SKM-1 (cell line): ENCODE results near the gene PSMC3.

Experiments used
- DNase-seq: peaks from one replicate; lab custom pipeline; 2025; ENCODE audit not compliant: unreplicated experiment; lab: John Stamatoyannopoulos, UW

The PSMC3 gene

DNA sequence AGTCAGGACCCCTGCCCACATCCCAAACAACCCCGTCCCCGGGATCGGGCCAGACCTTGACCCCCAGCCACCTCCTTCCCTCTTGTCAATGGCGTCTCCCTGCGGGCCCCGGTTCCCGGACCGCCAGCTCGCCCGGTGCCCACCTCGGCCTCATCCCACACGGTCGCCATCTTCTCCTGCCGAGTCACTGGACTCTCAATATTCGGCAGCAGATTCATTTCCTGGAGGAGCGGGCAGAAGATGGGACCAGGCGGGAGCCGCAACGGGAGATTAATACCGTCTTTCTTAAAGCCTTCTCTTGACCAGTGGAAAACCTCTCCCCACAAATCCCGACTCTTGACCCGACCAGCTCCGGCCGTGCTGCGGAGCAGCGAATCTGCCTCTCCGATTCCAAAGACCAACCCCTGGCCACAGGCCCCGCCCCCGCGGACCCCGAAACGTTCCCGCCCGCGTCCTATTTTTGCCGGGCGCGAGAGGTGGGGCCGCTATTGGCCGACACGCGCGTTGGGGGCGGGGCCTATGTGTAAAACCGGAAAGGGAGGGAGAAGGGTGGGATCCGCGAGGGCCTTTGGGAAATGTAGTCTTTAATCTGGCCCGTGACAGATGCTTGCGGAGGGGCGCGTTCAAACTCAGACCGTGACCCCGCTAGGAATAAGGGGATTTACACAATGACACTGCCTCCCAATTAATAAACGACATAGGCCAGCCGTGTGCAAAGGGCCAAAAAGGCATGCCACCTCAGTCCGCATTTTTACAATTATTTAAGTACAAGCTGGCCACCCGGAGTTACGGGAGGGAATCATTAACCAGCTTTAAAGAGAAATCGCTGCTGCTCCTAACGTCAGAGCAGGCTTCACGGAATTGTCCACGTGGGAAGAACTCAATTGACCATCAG, at the start of gene PSMC3:
PSMC3 (minus strand) TSS at position 378 of the 895 bp plus-strand sequence; CDS start at position 218, 160 bp downstream.
- peak; percentile 92 for DNase-seq

DNA sequence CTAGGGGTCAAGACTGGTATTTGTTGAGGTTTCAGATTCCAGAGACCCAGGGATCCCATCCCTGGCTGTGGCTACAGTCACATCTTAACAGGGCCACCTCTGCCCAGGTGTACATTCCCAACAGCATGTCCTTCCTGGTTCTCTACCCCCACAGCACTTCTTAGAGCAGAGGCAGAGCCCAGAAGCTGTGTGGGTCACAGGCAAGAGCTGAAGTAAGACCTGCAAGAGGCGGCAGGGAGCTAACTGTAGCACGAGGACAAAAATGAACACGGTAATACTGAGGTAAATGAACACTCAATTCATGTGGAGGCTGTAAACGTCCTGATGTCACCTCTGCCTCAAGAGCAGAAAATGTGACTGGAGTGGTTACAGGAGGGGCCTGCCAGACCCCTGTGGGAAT, 44.4 kb upstream of the PSMC3 start:
- DNase-seq, result no peak

DNA sequence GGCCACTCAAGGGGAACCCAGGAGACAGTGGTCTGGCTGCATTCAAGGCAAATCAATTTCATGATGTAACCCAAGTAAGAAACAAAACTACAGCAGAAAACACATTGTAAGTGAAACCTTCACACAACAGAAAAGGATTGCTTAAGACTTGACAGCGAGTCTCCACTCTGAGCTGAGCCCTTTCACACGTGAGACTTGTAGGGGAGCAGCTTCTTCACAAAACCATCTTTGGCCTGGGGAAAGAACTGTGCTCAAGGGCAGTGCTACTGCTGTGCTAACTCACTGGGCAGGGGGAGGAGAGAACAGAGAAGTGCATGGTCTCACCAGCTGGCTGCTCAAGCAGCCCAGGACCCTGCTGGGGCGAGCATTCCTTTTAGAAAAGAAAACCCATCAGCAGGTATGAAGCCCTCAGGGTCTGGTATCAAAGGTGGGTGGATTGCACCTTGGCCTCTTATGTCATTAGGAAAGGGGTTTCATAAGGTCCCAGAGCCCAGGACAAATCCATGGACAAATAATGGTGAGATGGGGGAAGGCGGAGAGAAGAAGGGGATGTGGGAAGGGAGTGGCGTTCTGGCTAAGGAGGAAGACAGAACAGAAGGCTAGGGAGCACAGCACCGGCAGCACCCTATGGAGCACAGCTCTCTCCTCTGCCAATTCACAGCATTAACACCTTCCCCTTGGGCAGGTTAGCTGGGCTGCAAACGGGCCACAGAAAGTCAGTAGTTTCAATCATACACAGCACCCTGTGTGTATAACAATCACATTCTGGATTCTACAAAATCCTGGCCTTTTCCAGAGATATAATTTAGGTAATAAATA, 43.3 kb upstream of the PSMC3 start:
- no peak for DNase-seq

DNA sequence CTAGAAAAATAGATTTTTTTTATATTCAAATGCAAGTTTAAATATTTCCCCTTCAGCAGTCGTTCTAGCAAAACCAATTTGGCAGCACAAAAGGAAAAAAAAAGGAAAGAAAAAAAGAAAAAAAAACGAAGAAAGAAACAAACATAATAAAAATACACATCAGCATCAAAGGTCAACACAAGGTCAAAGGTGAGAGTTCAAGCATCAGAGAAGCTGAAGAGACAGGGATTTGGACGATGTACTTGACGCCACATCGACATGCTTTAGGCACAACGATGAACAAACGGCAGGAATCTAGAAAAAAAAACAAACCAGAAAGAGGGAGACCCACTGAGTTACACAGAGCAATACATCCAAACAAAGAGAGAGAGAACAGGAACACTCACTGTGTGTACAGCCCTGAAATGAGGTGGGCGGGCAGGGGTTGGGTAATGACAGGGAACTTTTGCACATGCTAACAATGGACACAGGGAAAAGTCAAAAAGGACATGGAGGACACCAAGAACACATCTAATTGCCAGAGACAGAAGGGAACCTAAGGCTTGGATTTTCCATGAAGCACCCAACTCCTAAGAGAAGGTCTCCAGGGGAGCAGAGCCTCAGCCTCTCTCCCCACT, 42.5 kb upstream of the PSMC3 start:
- no peak for DNase-seq

DNA sequence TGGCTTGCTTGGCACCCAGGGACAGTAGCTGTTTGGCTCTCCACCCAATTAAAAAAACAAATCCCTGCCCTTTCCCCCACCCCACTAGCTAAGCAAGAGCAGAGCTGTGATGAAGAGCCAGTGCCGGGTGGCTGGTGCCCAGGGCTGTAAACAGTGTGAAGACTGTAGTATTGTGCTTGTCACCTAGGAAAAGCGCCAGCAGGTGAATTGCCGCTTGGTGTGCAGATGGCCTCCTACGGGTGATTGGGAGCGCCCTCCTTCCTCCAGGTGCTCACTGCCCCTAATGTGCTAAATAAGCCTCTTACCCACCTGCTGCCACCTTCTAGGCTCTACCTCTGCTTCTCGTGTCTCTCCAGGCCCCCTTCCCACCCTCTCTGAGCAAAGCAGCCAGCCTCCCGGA, 41.1 kb upstream of the PSMC3 start:
- no peak for DNase-seq

DNA sequence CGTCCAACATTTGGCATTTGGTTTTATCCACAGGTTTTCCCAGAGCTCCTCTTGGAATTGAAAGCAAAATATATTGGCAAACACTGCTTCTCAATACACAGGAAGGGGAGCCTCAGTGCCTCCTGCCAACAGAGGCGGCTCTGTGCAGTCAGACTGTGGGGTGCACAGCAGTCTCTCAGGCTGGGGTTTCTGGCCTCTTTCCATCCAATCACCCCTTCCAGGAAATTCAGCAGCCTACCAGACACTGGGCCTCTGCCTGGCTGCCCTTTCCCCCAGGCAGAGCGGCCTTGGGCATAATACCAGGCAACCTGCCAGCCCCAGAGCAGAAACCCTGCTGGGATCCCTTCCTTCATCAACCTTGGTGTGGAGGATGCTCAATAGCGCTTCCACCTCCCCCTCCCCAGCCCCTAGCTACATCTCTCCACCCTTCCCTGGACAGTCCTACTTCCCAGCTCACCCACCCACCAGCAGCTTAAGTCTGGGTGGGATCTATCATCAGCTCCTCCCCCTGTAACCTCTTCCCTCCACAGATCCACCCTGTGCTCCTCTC, 40.5 kb upstream of the PSMC3 start:
- DNase-seq, result no peak

DNA sequence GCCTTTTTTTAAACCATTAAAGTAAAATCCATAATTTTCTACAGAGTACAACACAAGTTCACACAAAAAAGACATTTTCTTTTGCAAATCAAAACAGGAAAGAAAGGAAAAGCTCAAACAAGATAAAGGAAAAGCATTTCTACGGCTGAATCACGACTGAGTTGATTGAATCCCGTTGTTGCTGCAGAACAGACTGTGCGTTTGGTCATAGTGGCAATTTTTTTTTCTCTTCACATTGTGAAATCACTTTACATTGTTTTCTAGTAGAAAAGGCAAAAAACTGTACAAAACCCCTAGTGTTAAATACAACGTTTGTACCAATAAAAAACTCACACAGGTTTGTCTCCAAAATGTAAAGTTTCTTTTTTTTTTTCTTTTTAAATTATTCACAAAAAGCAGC, 40.0 kb upstream of the PSMC3 start:
- no peak for DNase-seq

DNA sequence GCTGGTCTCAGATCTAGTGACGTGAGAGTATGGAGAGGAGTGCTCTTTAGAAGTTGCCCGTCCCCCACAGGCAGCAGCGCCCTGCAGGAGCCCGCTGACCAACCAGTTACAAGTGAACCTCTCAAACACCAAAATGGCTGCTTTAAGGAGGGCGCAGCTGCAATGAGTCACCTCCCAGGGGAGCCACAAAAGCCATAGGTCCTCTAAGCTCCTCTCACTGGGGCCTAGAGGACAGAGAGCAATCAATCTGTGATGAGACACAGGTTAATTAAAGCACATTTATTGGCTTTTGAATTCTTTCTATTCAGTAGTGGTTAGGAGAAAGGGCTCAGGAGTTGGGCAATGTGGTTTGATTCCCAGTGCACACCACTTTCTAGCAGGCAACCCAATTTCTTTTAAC, 38.2 kb upstream of the PSMC3 start:
- no peak for DNase-seq

DNA sequence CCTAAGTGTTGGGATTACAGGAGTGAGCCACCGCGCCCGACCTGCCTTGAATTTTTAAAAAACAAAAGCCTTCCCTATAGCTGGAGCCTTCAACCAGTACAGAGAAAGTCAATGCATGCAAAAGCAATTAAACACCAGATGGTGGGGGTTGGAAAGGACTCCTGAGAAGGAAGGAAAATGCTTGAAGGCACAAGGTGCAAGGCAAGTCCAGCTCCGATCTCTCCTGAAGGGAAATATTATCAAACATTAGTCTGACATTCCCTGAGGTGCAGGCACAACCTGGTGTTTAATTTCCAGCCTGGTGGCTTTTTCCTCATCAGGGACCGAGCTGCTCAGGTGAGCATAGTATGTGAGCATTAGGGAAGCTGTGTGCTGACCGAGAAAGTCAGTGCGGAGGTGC, 35.6 kb upstream of the PSMC3 start:
- DNase-seq, result no peak

DNA sequence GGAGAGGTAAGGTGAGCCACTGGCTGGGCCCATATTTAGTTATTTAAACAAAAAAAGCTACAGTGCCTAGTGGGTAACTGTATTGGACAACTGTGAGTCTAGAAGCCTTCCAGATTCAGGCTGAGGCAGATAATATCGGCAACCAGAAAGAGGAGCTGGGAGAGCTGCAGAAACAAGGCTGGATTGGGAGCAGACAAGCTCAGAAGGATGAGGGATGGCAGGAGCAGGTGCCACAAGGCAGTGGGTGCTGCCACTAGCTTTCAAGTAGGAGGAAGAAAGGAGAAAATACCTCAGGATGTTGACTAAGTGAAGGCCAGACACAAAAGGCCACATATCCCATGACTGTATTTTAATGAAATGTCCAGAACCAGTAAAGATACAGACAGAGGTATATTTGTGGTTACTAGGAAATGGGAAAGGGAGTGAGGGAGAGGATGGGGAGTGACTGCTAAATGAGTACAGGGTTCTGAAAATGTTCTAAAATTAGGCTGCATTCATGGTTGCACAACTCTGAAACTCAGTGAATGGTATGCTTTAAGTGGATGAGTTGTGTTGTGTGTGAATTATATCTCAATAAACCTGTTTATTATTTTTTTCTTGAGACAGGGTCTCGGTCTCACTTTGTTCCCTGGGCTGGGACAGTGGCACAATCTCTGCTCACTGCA, 34.5 kb upstream of the PSMC3 start:
- DNase-seq, result no peak

DNA sequence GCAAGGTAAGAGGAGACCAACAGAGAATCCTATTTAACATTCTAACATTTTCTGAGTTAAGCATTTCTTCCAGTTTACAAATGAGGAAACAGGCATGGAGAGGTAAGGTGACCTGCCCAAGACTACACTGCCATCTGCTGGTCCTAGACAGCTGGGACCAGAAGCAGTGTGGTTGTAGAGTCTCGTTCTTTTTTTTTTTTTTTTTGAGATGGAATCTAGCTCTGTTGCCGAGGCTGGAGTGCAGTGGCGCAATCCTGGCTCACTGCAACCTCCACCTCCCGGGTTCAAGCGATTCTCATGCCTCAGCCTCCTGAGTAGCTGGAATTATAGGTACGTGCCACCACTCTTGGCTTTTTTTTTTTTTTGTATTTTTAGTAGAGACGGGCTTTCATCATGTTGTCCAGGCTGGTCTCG, 28.0 kb upstream of the PSMC3 start:
- peak; percentile 77 for DNase-seq

DNA sequence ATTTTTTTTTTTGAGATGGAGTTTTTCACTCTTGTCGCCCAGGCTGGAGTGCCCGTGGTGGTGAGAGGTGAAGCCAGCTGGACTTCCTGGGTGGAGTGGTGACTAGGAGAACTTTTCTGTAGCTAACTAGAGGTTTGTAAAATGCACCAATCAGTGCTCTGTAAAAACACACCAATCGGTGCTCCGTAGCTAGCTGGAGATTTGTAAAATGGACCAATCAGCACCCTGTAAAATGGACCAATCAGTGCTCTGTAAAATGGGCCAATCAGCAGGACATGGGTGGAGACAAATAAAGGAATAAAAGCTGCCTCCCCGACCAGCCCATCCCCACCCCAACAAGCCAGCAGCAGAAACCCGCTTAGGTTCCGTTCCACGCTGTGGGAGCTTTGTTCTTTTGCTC, 27.1 kb upstream of the PSMC3 start:
- DNase-seq, result no peak

DNA sequence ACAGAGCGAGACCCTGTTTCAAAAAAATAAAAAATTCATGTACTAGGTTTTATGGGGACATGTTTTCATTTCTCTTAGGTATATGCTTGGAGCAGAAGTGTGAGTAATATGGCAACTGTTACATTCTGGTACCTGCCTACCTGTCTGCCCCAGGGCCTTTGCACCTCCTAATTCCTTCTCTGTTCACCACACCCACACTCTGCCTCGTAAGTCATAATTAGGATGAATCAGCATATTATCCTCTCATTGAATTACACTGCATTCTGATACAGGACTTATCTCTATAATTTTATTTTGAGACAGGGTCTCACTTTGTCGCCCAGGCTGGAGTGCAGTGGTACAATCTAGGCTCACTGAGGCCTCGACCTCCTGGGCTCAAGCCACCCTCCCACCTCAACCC, 25.8 kb upstream of the PSMC3 start:
- no peak for DNase-seq

DNA sequence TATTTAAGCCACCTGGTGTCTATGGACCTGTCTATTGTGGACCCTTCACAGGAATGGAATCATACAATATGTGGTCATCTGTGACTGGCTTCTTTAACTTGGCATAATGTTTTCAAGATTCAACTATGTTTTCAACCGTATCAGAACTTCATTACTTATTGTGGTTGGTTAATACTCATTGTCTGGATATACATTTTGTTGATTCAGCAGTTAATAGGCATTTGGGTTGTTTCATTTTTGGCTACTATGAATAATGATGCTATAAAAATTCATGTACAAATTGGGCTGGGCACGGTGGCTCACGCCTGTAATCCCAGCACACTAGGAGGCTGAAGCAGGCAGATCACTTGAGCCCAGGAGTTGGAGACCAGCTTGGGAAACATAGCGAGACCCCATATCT, 25.2 kb upstream of the PSMC3 start:
- no peak for DNase-seq

DNA sequence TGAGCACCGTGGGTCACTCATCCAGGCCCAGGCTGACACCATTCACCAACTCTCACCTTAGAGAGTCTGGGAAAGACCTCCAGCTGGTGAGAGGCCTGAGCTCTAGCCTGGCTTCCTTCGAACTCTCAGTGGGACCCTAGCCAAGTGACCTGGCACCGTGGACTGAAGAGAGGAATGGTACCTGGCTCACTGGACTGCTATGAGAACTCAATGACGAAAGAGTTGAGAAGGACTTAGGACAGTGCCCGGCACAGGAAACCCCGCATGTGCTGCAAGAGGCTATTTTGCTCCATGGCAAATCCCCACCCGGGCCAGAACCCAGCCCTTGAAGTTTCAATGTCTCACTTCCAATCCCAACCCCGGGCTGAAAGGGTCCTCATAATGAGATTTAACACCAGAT, 23.3 kb upstream of the PSMC3 start:
- DNase-seq, result no peak

DNA sequence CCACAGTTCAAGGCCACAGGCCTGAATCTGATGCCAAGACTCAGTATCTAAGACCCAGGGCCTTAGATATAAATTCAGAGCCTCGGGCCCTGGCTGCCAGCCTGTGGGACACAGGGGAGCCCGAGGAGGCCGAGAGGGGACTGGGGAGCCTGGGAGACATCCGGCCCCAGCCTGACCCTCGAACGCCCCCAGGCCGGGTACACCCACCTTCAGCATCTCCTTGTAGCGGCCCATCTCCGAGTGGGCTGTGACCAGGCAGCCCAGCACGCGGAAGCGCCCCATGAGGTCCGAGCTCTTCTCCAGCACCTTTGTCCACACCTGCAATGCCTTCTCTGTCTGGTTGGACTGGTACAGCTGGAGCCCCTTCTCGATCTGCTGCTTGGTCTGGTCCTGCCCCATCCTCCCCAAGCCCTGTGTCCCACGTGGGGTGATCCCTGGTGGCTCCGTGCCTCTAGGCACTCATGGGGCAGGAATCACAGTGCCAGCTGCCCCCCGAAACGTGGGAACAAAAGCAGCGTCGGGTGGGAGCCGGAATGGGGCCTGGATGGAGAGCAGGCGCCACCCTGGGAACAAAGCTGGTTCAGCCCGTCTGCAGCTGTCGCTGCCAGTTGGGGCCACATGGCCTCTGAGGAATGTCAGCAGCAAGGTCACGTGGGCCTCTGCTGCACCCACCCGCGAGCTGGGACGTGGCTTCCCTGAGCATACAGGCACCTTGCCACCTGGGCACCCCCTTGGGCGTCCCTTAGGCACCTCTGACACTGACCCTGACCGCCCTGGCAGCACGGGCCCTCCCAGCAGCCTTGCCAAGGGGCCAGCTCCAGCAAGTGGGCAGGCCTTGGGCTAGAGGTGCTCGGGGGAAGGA, 22.6 kb upstream of the PSMC3 start, which contains the start of gene RAPSN:
RAPSN (minus strand) TSS at position 571 of the 862 bp plus-strand sequence; CDS start at position 399, 172 bp downstream.
- no peak for DNase-seq

DNA sequence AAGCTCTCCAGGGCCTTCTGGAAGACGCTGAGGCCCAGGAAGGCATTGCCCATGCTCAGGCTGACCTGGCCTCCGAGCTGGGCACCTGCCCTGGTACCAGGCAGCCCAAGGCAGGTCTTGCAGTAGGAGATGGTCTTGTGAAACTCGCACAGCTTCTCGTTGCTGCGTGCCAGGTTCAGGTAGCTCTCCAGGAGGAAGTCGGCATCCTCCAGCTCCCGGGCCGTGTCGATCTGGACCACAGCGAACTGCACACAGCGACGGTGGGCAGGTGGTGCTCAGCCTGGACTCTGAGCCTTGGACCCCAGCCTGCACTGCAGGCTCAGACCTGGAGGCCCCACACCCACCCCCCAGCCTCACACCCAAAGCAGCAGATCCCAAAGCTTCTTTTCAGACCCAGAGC, 21.7 kb upstream of the PSMC3 start:
- DNase-seq, result no peak

DNA sequence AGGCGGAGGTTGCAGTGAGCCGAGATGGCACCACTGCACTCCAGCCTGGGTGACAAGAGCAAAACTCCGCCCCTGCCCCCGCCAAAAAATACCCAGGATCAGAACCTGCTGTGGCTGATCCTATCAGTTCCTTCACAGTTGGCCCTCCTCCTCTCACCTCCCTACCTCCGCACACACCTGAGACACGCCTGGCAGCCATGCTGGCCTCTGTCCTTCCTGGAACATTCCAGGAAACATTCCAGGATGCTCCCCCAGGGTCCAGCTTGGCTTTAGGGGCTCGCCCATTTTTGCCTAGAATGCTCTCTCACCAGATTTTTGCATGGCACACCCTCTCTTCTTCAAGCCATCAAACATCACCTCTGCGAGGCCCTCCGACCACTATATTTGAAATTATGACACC, 20.6 kb upstream of the PSMC3 start:
- no peak for DNase-seq

DNA sequence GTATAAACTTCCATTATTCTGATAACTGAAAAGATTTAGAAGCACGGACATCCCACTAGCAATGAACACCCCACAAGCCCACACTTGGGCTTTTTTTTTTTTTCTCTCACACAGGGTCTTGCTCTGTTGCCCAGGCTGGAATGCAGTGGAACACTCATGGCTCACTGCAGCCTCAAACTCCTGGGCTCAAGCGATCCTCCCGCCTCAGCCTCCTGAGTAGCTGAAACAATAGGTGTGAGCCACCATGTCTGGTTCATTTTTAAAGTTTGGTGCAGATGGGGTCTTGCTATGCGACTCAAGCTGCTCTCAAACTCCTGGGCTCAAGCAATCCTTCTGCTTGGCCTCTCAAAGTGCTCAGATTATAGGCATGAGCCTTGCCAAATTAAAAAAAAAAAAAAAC, 19.6 kb upstream of the PSMC3 start:
- DNase-seq, result no peak

DNA sequence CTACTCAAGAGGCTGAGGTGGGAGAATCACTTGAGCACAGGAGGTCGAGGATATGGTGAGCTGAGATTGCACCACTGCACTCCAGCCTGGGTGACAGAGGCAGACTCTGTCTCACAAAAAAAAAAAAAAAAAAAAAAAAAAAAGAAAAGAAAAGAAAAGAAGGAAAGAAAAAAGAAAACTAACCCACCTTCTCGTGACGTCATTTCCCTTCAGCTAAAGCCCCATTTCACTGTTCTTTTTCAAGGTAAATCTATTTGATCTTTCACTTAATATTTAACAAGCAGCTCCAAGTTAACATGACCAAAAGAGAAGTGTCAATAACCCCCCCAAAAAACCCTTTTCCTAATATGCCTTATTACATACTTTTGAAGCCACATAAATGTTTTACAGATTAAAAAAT, 17.6 kb upstream of the PSMC3 start:
- DNase-seq, result no peak
